Trophoblast cell (in vitro differentiated cells and primary cell): ENCODE data around the gene KIAA1328.

Source experiments
- DNase-seq, 2 donors: peaks; one replicate each; pipeline ENCODE4 v3.0.0-alpha.2; 2016
- H2AFZ ChIP-seq: 2 replicates; pipeline ENCODE4 v1.6.1; 2013; ENCODE audit warnings: low read length, moderate library complexity, mild to moderate bottlenecking; ENCODE audit not compliant: insufficient read depth, poor library complexity
- H2AK5ac ChIP-seq: 2 replicates; pipeline ENCODE4 v1.6.1; 2013; ENCODE audit warnings: mild to moderate bottlenecking, low read length
- H2BK120ac ChIP-seq: 2 replicates; pipeline ENCODE4 v1.6.1; 2013; ENCODE audit warnings: low read length, mild to moderate bottlenecking, moderate library complexity; ENCODE audit not compliant: insufficient read depth, poor library complexity
- H2BK12ac ChIP-seq: 2 replicates; pipeline ENCODE4 v1.6.1; 2013; ENCODE audit warnings: mild to moderate bottlenecking, low read length, moderate library complexity
- H2BK5ac ChIP-seq: 2 replicates; pipeline ENCODE4 v1.6.1; 2013; ENCODE audit warnings: low read length, low read depth, moderate library complexity, mild to moderate bottlenecking; ENCODE audit not compliant: poor library complexity
- H3K14ac ChIP-seq: 2 replicates; pipeline ENCODE4 v1.6.1; 2013; ENCODE audit warnings: mild to moderate bottlenecking, low read length
- H3K18ac ChIP-seq: 2 replicates; pipeline ENCODE4 v1.6.1; 2013; ENCODE audit warnings: mild to moderate bottlenecking, low read length
- H3K23ac ChIP-seq: 2 replicates; pipeline ENCODE4 v1.6.1; 2013; ENCODE audit warnings: low read length
- H3K27ac ChIP-seq: 2 replicates; pipeline ENCODE4 v1.5.1; 2013; ENCODE audit warnings: low read depth, mild to moderate bottlenecking, inconsistent platforms, low read length, moderate library complexity
- H3K27me3 ChIP-seq: 2 replicates; pipeline ENCODE4 v1.6.1; 2013; ENCODE audit warnings: inconsistent platforms, mild to moderate bottlenecking, low read length, moderate library complexity; ENCODE audit not compliant: insufficient read depth
- H3K36me3 ChIP-seq, 2 experiments: 1 replicate in 1 of 2; 2 replicates in 1 of 2; pipeline ENCODE4 v1.6.1; 2013; ENCODE audit warnings: low read length in 2 of 2, mild to moderate bottlenecking in 2 of 2, moderate library complexity in 1 of 2; ENCODE audit not compliant: insufficient read depth in 2 of 2, control insufficient read depth in 1 of 2
- H3K4ac ChIP-seq: 2 replicates; pipeline ENCODE4 v1.6.1; 2013; ENCODE audit warnings: low read depth, mild to moderate bottlenecking, low read length, moderate library complexity
- H3K4me1 ChIP-seq, 2 experiments: 1 replicate in 1 of 2; 2 replicates in 1 of 2; pipeline ENCODE4 v1.6.1; 2013; ENCODE audit warnings: low read length in 2 of 2, mild to moderate bottlenecking in 2 of 2, moderate library complexity in 1 of 2; ENCODE audit not compliant: insufficient read depth in 2 of 2, control insufficient read depth in 1 of 2
- H3K4me2 ChIP-seq: 2 replicates; pipeline ENCODE4 v1.6.1; 2013; ENCODE audit warnings: inconsistent platforms, mild to moderate bottlenecking, low read length, moderate library complexity
- H3K4me3 ChIP-seq: 2 replicates; pipeline ENCODE4 v1.5.1; 2013; ENCODE audit warnings: mild to moderate bottlenecking, low read depth, low read length, inconsistent platforms
- H3K79me1 ChIP-seq: one replicate; pipeline ENCODE4 v1.6.1; 2013; ENCODE audit warnings: low read length
- H3K79me2 ChIP-seq: 2 replicates; pipeline ENCODE4 v1.6.1; 2013; ENCODE audit warnings: low read length, mild to moderate bottlenecking; ENCODE audit not compliant: control insufficient read depth, insufficient read depth, poor library complexity
- H3K9ac ChIP-seq: 2 replicates; pipeline ENCODE4 v1.6.1; 2013; ENCODE audit warnings: mild to moderate bottlenecking, low read length
- H3K9me3 ChIP-seq: 2 replicates; pipeline ENCODE4 v1.6.1; 2013; ENCODE audit warnings: low read depth, mild to moderate bottlenecking, control low read depth, inconsistent platforms, low read length; ENCODE audit not compliant: insufficient read depth
- H4K12ac ChIP-seq: 2 replicates; pipeline ENCODE4 v1.6.1; 2013; ENCODE audit warnings: low read depth, mild to moderate bottlenecking, low read length, moderate library complexity
- H4K8ac ChIP-seq: 2 replicates; pipeline ENCODE4 v1.6.1; 2013; ENCODE audit warnings: low read depth, mild to moderate bottlenecking, low read length, moderate library complexity
- H4K91ac ChIP-seq: one replicate; pipeline ENCODE4 v1.6.1; 2013; ENCODE audit warnings: low read depth, mild to moderate bottlenecking, low read length, moderate library complexity
- WGBS: extraction: QIAGEN DNeasy Blood & Tissue Kit; methylation state at CpG from one replicate; pipeline ENCODE4 v1.1.7; 2013; ENCODE audit warnings: missing lambda C conversion rate; ENCODE audit not compliant: insufficient read length, insufficient coverage; ENCODE audit errors: extremely low coverage; 5-methylcytosine and 5-hydroxymethylcytosine counted together

Gene KIAA1328

DNA sequence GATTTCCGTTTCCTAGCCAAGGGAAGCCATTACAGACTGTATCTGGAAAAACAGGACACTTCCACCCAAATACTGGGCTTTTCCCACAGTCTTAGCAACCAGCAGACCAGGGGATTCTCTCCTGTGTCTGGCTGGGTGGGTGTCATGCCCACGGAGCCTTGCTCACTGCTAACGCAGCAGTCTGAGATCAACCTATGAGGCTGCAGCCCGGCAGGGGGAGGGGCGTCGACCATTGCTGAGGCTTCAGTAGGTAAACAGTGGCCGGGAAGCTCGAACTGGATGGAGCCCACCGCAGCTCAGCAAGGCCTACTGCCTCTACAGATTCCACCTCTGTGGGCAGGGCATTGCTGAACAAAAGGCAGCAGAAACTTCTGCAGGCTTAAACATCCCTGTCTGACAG lies 131.1 kb downstream of the KIAA1328 start:
- WGBS = no CpG with 5 or more reads among the region's 9 CpGs
- no peak overlapping the region for H3K23ac ChIP-seq

GRCh38 chr18:36963464-36963863 lies 134.5 kb downstream of the KIAA1328 start:
- H4K8ac ChIP-seq = no peak overlapping the region
- H3K4me2 ChIP-seq = no peak overlapping the region
- no peak overlapping the region for H2BK12ac ChIP-seq
- H2BK5ac ChIP-seq = no peak overlapping the region
- H2BK120ac ChIP-seq = no peak overlapping the region
- H3K79me2 ChIP-seq = no peaks in the 10 kb centered on the region
- H4K91ac ChIP-seq = no peak overlapping the region
- no peaks in the 10 kb centered on the region for H3K27me3 ChIP-seq
- no CpG with 5 or more reads among the region's 2 CpGs for WGBS
- no peak overlapping the region for H3K4ac ChIP-seq
- no peak overlapping the region for H3K18ac ChIP-seq
- no peak overlapping the region for H3K4me3 ChIP-seq
- no peaks in the 10 kb centered on the region for H3K36me3 ChIP-seq
- no peak overlapping the region for H4K12ac ChIP-seq
- no peak overlapping the region for H2AK5ac ChIP-seq
- no peak overlapping the region for H2AFZ ChIP-seq
- DNase-seq = no peak
- no peaks in the 10 kb centered on the region for H3K9me3 ChIP-seq
- no peak overlapping the region for H3K14ac ChIP-seq
- H3K23ac ChIP-seq = no peak overlapping the region
- no peaks in the 10 kb centered on the region for H3K4me1 ChIP-seq
- H3K79me1 ChIP-seq = no peaks in the 10 kb centered on the region
- H3K9ac ChIP-seq = no peak overlapping the region
- H3K27ac ChIP-seq = no peak overlapping the region

More for the DNA sequence above, 131.1 kb downstream of the KIAA1328 start:
- Histone ChIP-seq H4K12ac (no peak overlapping the region), H3K9me3 (no peaks in the 10 kb centered on the region), H2BK12ac (no peak overlapping the region), H3K14ac (no peak overlapping the region), H3K9ac (no peak overlapping the region), H3K27me3 (no peaks in the 10 kb centered on the region), H2AFZ (no peak overlapping the region), H3K4me3 (no peak overlapping the region), H3K27ac (no peak overlapping the region), H2AK5ac (no peak overlapping the region), H3K18ac (no peak overlapping the region), H3K4ac (no peak overlapping the region), H3K79me2 (no peaks in the 10 kb centered on the region), H3K36me3 (no peaks in the 10 kb centered on the region), H4K91ac (no peak overlapping the region), H3K4me1 (no peaks in the 10 kb centered on the region), H3K79me1 (no peaks in the 10 kb centered on the region), H3K4me2 (no peak overlapping the region), H2BK5ac (no peak overlapping the region), H2BK120ac (no peak overlapping the region), H4K8ac (no peak overlapping the region)
- no peak for DNase-seq

DNA sequence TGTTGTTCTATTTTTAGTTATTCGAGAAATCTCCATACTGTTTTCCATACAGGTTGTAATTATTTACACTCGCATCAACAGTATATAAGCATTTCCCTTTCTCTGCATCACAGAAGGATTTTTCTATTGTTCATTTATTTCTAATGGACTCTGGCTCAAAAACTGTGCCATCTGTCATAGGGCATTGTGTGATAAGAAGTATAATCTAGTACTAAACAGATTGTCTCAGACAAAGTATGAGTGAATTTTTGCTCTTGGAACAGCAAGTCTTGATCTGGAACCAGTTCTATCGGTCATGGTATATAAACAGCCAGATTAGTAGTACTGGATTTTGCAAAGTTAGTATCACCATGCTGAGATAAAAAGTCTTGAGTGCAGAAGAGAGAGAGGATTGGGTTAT lies 145.8 kb downstream of the KIAA1328 start:
- Histone ChIP-seq H3K36me3 (no peaks in the 10 kb centered on the region), H2BK120ac (no peak overlapping the region), H3K79me2 (no peaks in the 10 kb centered on the region), H3K14ac (no peak overlapping the region), H3K79me1 (no peaks in the 10 kb centered on the region), H3K9ac (no peak overlapping the region), H4K91ac (no peak overlapping the region), H2BK12ac (no peak overlapping the region), H4K8ac (no peak overlapping the region), H2AK5ac (no peak overlapping the region), H4K12ac (no peak overlapping the region), H3K9me3 (no peaks in the 10 kb centered on the region), H2BK5ac (no peak overlapping the region), H2AFZ (no peak overlapping the region), H3K4me2 (no peak overlapping the region), H3K4me1 (no peaks in the 10 kb centered on the region), H3K27me3 (no peaks in the 10 kb centered on the region), H3K4me3 (no peak overlapping the region), H3K4ac (no peak overlapping the region), H3K23ac (no peak overlapping the region), H3K18ac (no peak overlapping the region), H3K27ac (no peak overlapping the region)
- no CpG with 5 or more reads among the region's 3 CpGs for WGBS
- no peak for DNase-seq

DNA sequence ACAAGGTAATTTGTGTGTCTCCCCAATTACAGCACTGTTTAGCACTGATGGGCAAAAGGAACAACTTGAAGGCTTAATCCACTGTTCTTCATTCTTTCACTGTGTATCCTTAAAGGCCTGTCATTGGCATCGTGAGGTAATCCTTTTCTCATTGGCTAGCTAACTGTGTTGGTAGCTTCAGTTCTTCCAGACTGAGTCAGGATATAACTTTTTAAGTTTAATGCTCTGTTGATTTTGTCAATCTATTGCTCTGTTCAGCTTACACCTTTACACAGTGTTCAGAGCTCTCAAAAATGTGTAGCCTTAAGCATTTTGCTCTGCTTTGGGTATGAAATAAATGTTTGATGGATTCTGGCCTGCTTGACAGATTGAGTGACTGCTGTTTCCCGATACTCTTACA lies 148.2 kb downstream of the KIAA1328 start:
- Histone ChIP-seq H3K4me1 (no peaks in the 10 kb centered on the region), H3K36me3 (no peaks in the 10 kb centered on the region), H3K4me3 (no peak overlapping the region), H3K4ac (no peak overlapping the region), H3K27me3 (no peaks in the 10 kb centered on the region), H3K14ac (no peak overlapping the region), H4K8ac (no peak overlapping the region), H3K9ac (no peak overlapping the region), H3K79me2 (no peaks in the 10 kb centered on the region), H3K27ac (peak overlapping the region; percentile 6), H3K9me3 (no peaks in the 10 kb centered on the region), H3K23ac (no peak overlapping the region), H3K79me1 (no peaks in the 10 kb centered on the region), H2BK12ac (no peak overlapping the region), H3K18ac (no peak overlapping the region), H2BK120ac (no peak overlapping the region), H2AFZ (no peak overlapping the region), H2AK5ac (no peak overlapping the region), H4K91ac (no peak overlapping the region), H4K12ac (no peak overlapping the region), H3K4me2 (no peak overlapping the region), H2BK5ac (no peak overlapping the region)
- DNase-seq = no peak
- WGBS = no CpG with 5 or more reads among the region's 2 CpGs
